Stimulated activated CD4-positive, alpha-beta T cell treated with anti-CD3 and anti-CD28 coated beads, Interleukin-4, amount 100 ng/mL, for 4 hours (primary cell): Measurements from ENCODE around the gene SDC3.
"Not testable (repeated sequence)": the region's sequence is repeated elsewhere in the genome, so short reads cannot be mapped to it uniquely, and the experiment has no call there.

Experiments used
- DNase-seq, 2 experiments: peaks; one replicate each; pipeline ENCODE4 v3.0.0-alpha.2; 2020

SDC3 gene

GRCh38 chr1:30872033-30872947 is 36.3 kb downstream of the SDC3 start:
- no peak for DNase-seq

- DNase-seq: no peak
Observed at GRCh38 chr1:30871276-30871871, 37.2 kb downstream of the SDC3 start.

- DNase-seq: no peak
Observed at GRCh38 chr1:30870656-30871055, 37.9 kb downstream of the SDC3 start.

GRCh38 chr1:30870035-30870434 is 38.5 kb downstream of the SDC3 start:
- DNase-seq: no peak

GRCh38 chr1:30868833-30869435 is 39.6 kb downstream of the SDC3 start:
- DNase-seq: no peak

- DNase-seq: not testable (repeated sequence)
Observed at GRCh38 chr1:30868057-30868456, 40.5 kb downstream of the SDC3 start.

- DNase-seq: no peak
Observed at GRCh38 chr1:30867537-30867936, 41.0 kb downstream of the SDC3 start.

- no peak for DNase-seq
Observed at GRCh38 chr1:30866594-30866993, 42.0 kb downstream of the SDC3 start.

- DNase-seq: no peak
Observed at GRCh38 chr1:30864681-30865080, 43.9 kb downstream of the SDC3 start.

- no peak for DNase-seq
Observed at GRCh38 chr1:30863858-30864604, 44.5 kb downstream of the SDC3 start.

GRCh38 chr1:30860320-30860652 is 48.3 kb downstream of the SDC3 start:
- DNase-seq: no peak

GRCh38 chr1:30857964-30858363 is 50.6 kb downstream of the SDC3 start:
- DNase-seq: no peak

- no peak for DNase-seq
Observed at GRCh38 chr1:30857062-30857461, 51.5 kb downstream of the SDC3 start.

- DNase-seq: no peak
Observed at GRCh38 chr1:30856260-30856790, 52.2 kb downstream of the SDC3 start.

- no peak for DNase-seq
Observed at GRCh38 chr1:30855686-30856259, 52.8 kb downstream of the SDC3 start.

GRCh38 chr1:30853350-30853749 is 55.2 kb downstream of the SDC3 start:
- DNase-seq: no peak

GRCh38 chr1:30852026-30852425 is 56.5 kb downstream of the SDC3 start:
- DNase-seq: no peak

GRCh38 chr1:30851286-30851685 is 57.3 kb downstream of the SDC3 start:
- DNase-seq: no peak

- no peak for DNase-seq
Observed at GRCh38 chr1:30850607-30851006, 58.0 kb downstream of the SDC3 start.

- no peak for DNase-seq
Observed at GRCh38 chr1:30848130-30848529, 60.4 kb downstream of the SDC3 start.

GRCh38 chr1:30847358-30847972 is 61.1 kb downstream of the SDC3 start:
- no peak for DNase-seq

- DNase-seq: no peak
Observed at GRCh38 chr1:30846587-30846986, 62.0 kb downstream of the SDC3 start.
